OCI-LY3 (cell line): ENCODE results near the gene NOP14.
A peak's percentile ranks its signal among the peaks of the same experiment; 100 is the strongest.

ENCODE experiments used
- H2AFZ ChIP-seq: fragments of 200-600, 300-600 bp; shearing (Covaris generic); 2 replicates; pipeline ENCODE4 v1.6.0; 2014; ENCODE audit warnings: antibody characterized with exemption, low read depth, low read length
- H3K27ac ChIP-seq: fragments of 200-600, 300-600 bp; sonication (generic); 2 replicates; pipeline ENCODE4 v1.5.1; 2014; ENCODE audit warnings: mild to moderate bottlenecking, low read length, moderate library complexity, mixed read lengths
- H3K27me3 ChIP-seq: fragments of 200-600, 300-600 bp; sonication (generic); 2 replicates; pipeline ENCODE4 v1.6.1; 2014; ENCODE audit warnings: low read depth, low read length, mixed read lengths
- H3K36me3 ChIP-seq: fragments of 200-600, 300-600 bp; sonication (generic); replicated peaks from 2 replicates; pipeline ENCODE3; 2014; ENCODE audit warnings: low read depth, low read length, mixed read lengths
- H3K4me1 ChIP-seq: fragments of 300-600, 200-600 bp; sonication (generic); 2 replicates; pipeline ENCODE4 v1.6.1; 2014; ENCODE audit warnings: low read length, mixed read lengths
- H3K4me2 ChIP-seq: fragments of 200-600, 300-600 bp; sonication (generic); 2 replicates; pipeline ENCODE4 v1.6.1; 2014; ENCODE audit warnings: low read length, mixed read lengths
- H3K4me3 ChIP-seq: fragments of 300-600, 200-600 bp; sonication (generic); 2 replicates; pipeline ENCODE4 v1.5.1; 2014; ENCODE audit warnings: antibody characterized with exemption, mild to moderate bottlenecking, low read length, moderate library complexity
- H3K79me2 ChIP-seq: fragments of 300-600, 200-600 bp; shearing (Covaris generic); 2 replicates; pipeline ENCODE4 v1.6.1; 2014; ENCODE audit warnings: mild to moderate bottlenecking, low read length, mixed read lengths
- H3K9ac ChIP-seq: fragments of 300-600, 200-600 bp; shearing (Covaris generic); 2 replicates; pipeline ENCODE4 v1.6.0; 2014; ENCODE audit warnings: mild to moderate bottlenecking, low read length, moderate library complexity
- H3K9me3 ChIP-seq: fragments of 200-600, 300-600 bp; shearing (Covaris generic); 2 replicates; pipeline ENCODE4 v1.6.1; 2014; ENCODE audit warnings: low read length, mixed read lengths; ENCODE audit not compliant: insufficient read depth
- H4K20me1 ChIP-seq: fragments of 200-600, 300-600 bp; sonication (generic); 2 replicates; pipeline ENCODE4 v1.6.1; 2016; ENCODE audit warnings: low read length, mixed read lengths; ENCODE audit not compliant: insufficient read depth
- CTCF ChIP-seq: fragments of 200-600, 300-600 bp; sonication (generic); IDR thresholded peaks from 2 replicates; pipeline ENCODE4 v1.5.1; 2014; ENCODE audit warnings: antibody characterized with exemption, low read length, low read depth
- EZH2phosphoT487 ChIP-seq: fragments of 200-600 bp; shearing (Covaris generic); IDR thresholded peaks from 2 replicates; pipeline ENCODE4 v1.6.1; 2018; ENCODE audit warnings: antibody characterized with exemption, mixed run types, low read depth

Gene NOP14

DNA sequence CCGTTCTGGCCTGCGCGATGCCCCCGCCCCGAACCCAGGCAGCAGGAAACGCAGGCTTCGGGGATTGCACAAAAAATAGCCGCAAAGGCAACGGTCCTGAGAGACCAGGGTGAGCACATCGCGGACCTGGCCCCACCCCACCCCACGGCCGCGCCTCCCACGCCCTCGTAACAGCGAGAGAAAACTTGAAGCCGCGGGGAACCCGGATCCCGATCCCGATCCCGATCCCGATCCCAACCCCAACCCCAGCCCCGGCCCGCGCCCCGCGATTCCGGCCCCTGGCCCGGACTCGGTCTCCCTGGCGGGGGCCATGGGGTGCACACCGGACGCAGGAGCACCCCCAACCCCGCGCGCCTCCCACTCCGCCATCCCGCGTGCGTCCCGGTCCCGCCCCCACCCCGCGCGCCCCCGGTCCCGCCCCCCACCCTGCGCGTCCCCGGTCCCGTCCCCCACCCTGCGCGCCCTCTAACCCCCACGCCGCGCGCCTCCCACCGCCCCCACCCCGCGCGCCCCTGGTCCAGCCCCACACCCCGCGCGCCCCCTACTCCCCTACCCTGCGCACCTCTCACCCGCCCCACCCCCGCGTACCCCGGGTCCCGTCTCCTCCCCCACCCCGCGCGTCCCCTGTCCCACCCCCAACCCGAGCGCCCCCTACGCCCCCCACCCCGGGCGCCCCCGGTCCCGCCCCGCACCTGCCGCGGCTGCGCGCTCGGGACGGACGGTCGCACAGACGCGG is 29.0 kb downstream of the NOP14 start:
- no peak overlapping the region for H2AFZ ChIP-seq
- peaks cover 16% of the 10 kb centered on the region for H3K79me2 ChIP-seq
- no peaks in the 10 kb centered on the region for H3K27me3 ChIP-seq
- peak overlapping the region; percentile 85 for H3K4me2 ChIP-seq
- H3K4me1 ChIP-seq = peaks cover 61% of the 10 kb centered on the region
- TF ChIP-seq EZH2phosphoT487 (no peak), CTCF (no peak)
- no peaks in the 10 kb centered on the region for H3K9me3 ChIP-seq
- H3K36me3 ChIP-seq = peaks cover 36% of the 10 kb centered on the region
- peak overlapping the region; percentile 92 for H3K4me3 ChIP-seq
- peaks cover 18% of the 10 kb centered on the region for H4K20me1 ChIP-seq
- no peak overlapping the region for H3K27ac ChIP-seq
- H3K9ac ChIP-seq = peak overlapping the region; percentile 69

- H3K27ac ChIP-seq = no peak overlapping the region
- H3K36me3 ChIP-seq = peaks cover 30% of the 10 kb centered on the region
Observed at GRCh38 chr4:2933566-2934076, 29.6 kb downstream of the NOP14 start.

DNA sequence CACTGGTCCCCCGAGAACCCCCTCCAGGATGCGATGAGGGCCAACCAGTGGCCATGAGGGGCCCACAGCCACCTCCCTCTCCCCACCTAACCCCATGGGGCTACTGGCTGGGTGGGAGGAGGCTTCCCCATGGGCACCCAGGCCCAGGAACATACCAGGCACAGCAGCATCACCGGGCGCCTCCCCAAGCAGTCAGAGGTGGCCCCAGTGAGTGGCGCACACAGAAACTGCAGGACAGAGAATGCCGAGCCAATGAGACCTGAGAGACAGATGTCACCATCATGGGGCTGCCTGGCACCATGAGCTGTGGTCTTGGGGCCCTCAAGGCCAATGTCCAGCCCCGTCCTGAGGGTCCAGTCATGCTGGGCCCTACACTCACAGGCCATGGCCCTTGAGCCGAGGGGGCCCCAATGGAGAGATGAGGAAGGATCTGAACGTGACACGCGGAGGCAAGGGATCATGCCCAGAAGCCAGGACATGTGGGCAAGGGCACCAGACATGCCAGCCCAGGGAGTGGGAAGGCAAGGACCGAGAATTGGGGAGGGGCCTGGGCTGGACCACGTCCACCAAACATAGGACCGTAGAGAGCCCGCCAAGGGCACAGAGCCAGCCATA is 30.1 kb downstream of the NOP14 start:
- peaks cover 27% of the 10 kb centered on the region for H3K36me3 ChIP-seq
- H3K4me2 ChIP-seq = peak overlapping the region; percentile 85
- H3K27me3 ChIP-seq = no peaks in the 10 kb centered on the region
- no peak overlapping the region for H2AFZ ChIP-seq
- peaks cover 54% of the 10 kb centered on the region for H3K4me1 ChIP-seq
- peak overlapping the region; percentile 85 for H3K4me3 ChIP-seq
- H3K9me3 ChIP-seq = no peaks in the 10 kb centered on the region
- H3K27ac ChIP-seq = peak overlapping the region; percentile 27; the same call in 1 of the 2 replicates
- TF ChIP-seq EZH2phosphoT487 (no peak), CTCF (no peak)
- H4K20me1 ChIP-seq = peaks cover 18% of the 10 kb centered on the region
- peaks cover 16% of the 10 kb centered on the region for H3K79me2 ChIP-seq
- peak overlapping the region; percentile 69; the same call in 1 of the 2 replicates for H3K9ac ChIP-seq

More at GRCh38 chr4:2933566-2934076, 29.6 kb downstream of the NOP14 start:
- peak overlapping the region; percentile 85 for H3K4me3 ChIP-seq
- H2AFZ ChIP-seq = no peak overlapping the region
- H3K79me2 ChIP-seq = peaks cover 16% of the 10 kb centered on the region
- peaks cover 59% of the 10 kb centered on the region for H3K4me1 ChIP-seq
- no peak for TF ChIP-seq CTCF
- TF ChIP-seq EZH2phosphoT487 = no peak
- H3K9ac ChIP-seq = peak overlapping the region; percentile 69
- peaks cover 18% of the 10 kb centered on the region for H4K20me1 ChIP-seq
- H3K4me2 ChIP-seq = peak overlapping the region; percentile 85
- no peaks in the 10 kb centered on the region for H3K9me3 ChIP-seq
- no peaks in the 10 kb centered on the region for H3K27me3 ChIP-seq

- no peak overlapping the region for H2AFZ ChIP-seq
- H3K79me2 ChIP-seq = peaks cover 16% of the 10 kb centered on the region
- peak overlapping the region; percentile 73 for H3K27ac ChIP-seq
- H3K27me3 ChIP-seq = no peaks in the 10 kb centered on the region
- H3K4me1 ChIP-seq = peaks cover 48% of the 10 kb centered on the region
- no peaks in the 10 kb centered on the region for H3K9me3 ChIP-seq
- H3K4me3 ChIP-seq = peak overlapping the region; percentile 85
- H3K4me2 ChIP-seq = peak overlapping the region; percentile 85
- no peak for TF ChIP-seq CTCF
- no peak for TF ChIP-seq EZH2phosphoT487
- H3K36me3 ChIP-seq = peaks cover 22% of the 10 kb centered on the region
- H3K9ac ChIP-seq = peak overlapping the region; percentile 59; the same call in 1 of the 2 replicates
- H4K20me1 ChIP-seq = peaks cover 13% of the 10 kb centered on the region
Observed at GRCh38 chr4:2932321-2932950, 30.8 kb downstream of the NOP14 start.
